Stimulated activated effector memory CD8-positive, alpha-beta T cell treated with anti-CD3 and anti-CD28 coated beads, Interleukin-12 subunit alpha, Interleukin-12 subunit beta, amount 100 ng/mL, for 72 hours (primary cell): ENCODE measurements around the gene FBXL17.

Experiments
- ATAC-seq: fragments of 150-1000 bp; cut with Tn5 transposase; 2 replicates; pipeline ENCODE4 v1.10.0; 2021
- DNase-seq, 2 donors: peaks; one replicate each; pipeline ENCODE4 v3.0.0; 2021 to 2022; ENCODE audit warnings: low spot score in 2 of 2
- H3K27ac Mint-ChIP-seq: one replicate; pipeline ENCODE4 v1.8.0; 2022; ENCODE audit warnings: mild to moderate bottlenecking, mixed read lengths
- H3K36me3 Mint-ChIP-seq: one replicate; pipeline ENCODE4 v1.8.0; 2022; ENCODE audit warnings: mild to moderate bottlenecking, mixed read lengths
- H3K4me1 Mint-ChIP-seq: one replicate; pipeline ENCODE4 v1.8.0; 2022; ENCODE audit warnings: mixed read lengths
- H3K4me3 Mint-ChIP-seq: one replicate; pipeline ENCODE4 v1.8.0; 2022; ENCODE audit warnings: mild to moderate bottlenecking, mixed read lengths
- H3K9me3 Mint-ChIP-seq: one replicate; pipeline ENCODE4 v1.8.0; 2022; ENCODE audit warnings: mixed read lengths

Gene FBXL17

GRCh38 chr5:108093186-108093585 lies 288.7 kb downstream of the FBXL17 start:
- no peak for DNase-seq

GRCh38 chr5:108090946-108091345 lies 291.0 kb downstream of the FBXL17 start:
- DNase-seq (no peak), ATAC-seq (no peak)
- H3K27ac Mint-ChIP-seq, result no peak overlapping the region
- no peaks in the 10 kb centered on the region for H3K36me3 Mint-ChIP-seq
- H3K9me3 Mint-ChIP-seq, result no peaks in the 10 kb centered on the region
- H3K4me1 Mint-ChIP-seq, result no peaks in the 10 kb centered on the region
- no peak overlapping the region for H3K4me3 Mint-ChIP-seq

More at GRCh38 chr5:108093186-108093585, 288.7 kb downstream of the FBXL17 start:
- H3K4me3 Mint-ChIP-seq, result no peak overlapping the region
- ATAC-seq, result no peak
- no peak overlapping the region for H3K27ac Mint-ChIP-seq
- no peaks in the 10 kb centered on the region for H3K9me3 Mint-ChIP-seq
- no peaks in the 10 kb centered on the region for H3K4me1 Mint-ChIP-seq
- no peaks in the 10 kb centered on the region for H3K36me3 Mint-ChIP-seq

- no peak for ATAC-seq
- no peak for DNase-seq
Observed at GRCh38 chr5:108084105-108084504, 297.8 kb downstream of the FBXL17 start.

DNA sequence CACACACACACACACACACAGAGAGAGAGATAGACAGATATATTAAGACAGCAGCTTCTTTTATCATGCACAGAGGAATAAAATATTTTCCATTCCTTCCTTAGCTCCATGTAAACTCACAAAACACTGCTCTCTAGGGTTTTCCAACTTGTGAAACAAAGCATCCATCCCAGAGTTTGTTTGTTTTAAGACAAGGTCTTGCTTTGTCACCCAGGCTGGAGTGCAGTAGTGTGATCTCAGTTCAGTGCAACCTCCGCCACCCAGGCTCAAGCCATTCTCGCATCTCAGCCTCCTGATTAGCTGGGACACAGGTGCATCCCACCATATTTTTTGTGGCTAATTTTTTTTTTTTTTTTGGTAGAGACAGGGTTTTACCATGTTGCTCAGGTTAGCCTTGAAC lies 298.7 kb downstream of the FBXL17 start:
- Mint-ChIP-seq H3K27ac (no peak overlapping the region), H3K36me3 (no peaks in the 10 kb centered on the region), H3K9me3 (no peaks in the 10 kb centered on the region), H3K4me3 (no peak overlapping the region), H3K4me1 (no peaks in the 10 kb centered on the region)
- DNase-seq, result no peak
- no peak for ATAC-seq

More at GRCh38 chr5:108084105-108084504, 297.8 kb downstream of the FBXL17 start:
- H3K4me3 Mint-ChIP-seq, result no peak overlapping the region
- H3K36me3 Mint-ChIP-seq, result no peaks in the 10 kb centered on the region
- H3K4me1 Mint-ChIP-seq, result no peaks in the 10 kb centered on the region
- no peak overlapping the region for H3K27ac Mint-ChIP-seq
- no peaks in the 10 kb centered on the region for H3K9me3 Mint-ChIP-seq

- no peaks in the 10 kb centered on the region for H3K9me3 Mint-ChIP-seq
- H3K36me3 Mint-ChIP-seq, result no peaks in the 10 kb centered on the region
- no peak overlapping the region for H3K4me3 Mint-ChIP-seq
- H3K4me1 Mint-ChIP-seq, result no peaks in the 10 kb centered on the region
- H3K27ac Mint-ChIP-seq, result no peak overlapping the region
- DNase-seq, result no peak
- ATAC-seq, result no peak
Observed at GRCh38 chr5:108081707-108082106, 300.2 kb downstream of the FBXL17 start.

DNA sequence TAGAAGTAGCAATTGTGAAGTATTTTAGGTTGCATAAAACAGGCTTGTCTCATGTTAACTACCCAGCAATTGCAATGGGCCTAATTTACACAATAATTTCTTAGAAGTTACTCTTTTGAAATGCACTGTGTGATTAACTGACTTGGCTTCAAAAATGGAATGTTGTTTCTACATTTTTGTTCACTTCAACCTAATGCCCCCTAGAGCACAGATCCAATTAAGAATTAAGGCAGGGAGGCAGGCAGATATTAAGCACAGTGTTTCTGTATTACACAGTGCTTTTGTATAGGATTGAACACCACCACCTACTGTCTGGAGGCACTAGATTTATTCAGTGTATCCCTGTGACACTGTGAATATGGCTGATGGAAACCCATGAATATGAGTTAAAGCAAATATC lies 302.1 kb downstream of the FBXL17 start:
- no peak overlapping the region for H3K27ac Mint-ChIP-seq
- DNase-seq (no peak), ATAC-seq (no peak)
- H3K4me3 Mint-ChIP-seq, result no peak overlapping the region
- no peaks in the 10 kb centered on the region for H3K36me3 Mint-ChIP-seq
- H3K4me1 Mint-ChIP-seq, result no peaks in the 10 kb centered on the region
- H3K9me3 Mint-ChIP-seq, result no peaks in the 10 kb centered on the region

DNA sequence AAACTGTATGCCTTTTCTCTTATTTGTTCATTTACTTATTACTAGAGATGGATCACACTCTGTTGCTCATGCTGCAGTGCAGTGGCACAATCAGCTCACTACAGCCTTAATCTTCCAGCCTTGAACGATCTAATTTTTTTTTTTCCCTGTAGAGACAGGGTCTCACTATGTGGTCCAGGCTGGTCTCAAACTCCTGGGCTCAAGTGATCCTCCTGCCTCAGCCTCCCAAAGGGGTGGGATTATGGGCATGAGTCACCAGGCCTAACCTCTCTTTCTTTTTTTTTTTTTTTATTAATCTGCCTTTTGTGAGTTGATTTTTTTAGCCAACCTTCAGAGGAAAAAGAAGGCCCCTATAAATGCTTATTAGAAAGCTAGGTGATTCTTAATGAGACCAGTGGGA lies 303.0 kb downstream of the FBXL17 start:
- Mint-ChIP-seq H3K4me1 (no peaks in the 10 kb centered on the region), H3K4me3 (no peak overlapping the region), H3K27ac (no peak overlapping the region), H3K9me3 (peaks cover 5% of the 10 kb centered on the region), H3K36me3 (no peaks in the 10 kb centered on the region)
- ATAC-seq (no peak), DNase-seq (no peak)

DNA sequence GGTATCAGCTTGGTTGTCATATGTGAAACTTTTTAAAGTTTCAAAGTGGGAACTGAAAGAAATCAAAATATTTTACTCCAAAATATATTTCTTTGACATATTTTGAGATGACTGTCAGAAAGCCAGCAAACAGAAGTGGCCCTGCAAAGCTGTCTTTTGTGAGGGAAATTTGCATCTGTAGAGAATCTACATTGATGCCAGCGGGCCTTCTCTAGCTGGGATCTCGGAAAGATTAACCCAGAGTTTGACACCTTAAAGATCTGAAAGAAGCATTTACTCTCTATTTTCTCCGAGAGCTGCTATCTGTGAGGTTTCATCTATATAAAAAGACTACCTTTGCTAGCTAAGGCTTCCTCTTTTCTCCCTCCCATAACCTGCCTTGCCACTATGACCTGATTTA lies 303.6 kb downstream of the FBXL17 start:
- Mint-ChIP-seq H3K4me1 (no peaks in the 10 kb centered on the region), H3K9me3 (peaks cover 8% of the 10 kb centered on the region), H3K4me3 (no peak overlapping the region), H3K27ac (no peak overlapping the region), H3K36me3 (no peaks in the 10 kb centered on the region)
- DNase-seq (no peak), ATAC-seq (no peak)

DNA sequence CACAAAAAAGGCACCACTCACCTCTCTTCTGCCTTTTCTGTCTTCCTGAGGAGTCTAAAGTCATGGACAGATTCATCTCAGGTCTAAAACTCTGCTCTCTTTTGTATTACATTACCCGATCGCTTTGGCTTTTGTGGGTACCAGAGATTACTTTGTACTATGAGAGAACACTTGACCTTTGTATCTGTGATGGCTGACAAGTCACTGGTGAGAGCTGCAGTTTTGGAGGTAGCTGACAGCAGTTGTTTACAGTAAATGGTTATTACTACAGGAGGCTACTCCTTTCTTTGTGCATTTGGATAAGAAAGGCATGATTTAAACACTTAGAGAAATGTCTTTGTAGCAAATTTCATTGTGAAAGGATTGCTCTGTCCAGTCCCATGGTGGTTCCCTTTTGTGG lies 307.3 kb downstream of the FBXL17 start:
- ATAC-seq (no peak), DNase-seq (no peak)
- Mint-ChIP-seq H3K4me1 (peaks cover 6% of the 10 kb centered on the region), H3K4me3 (no peak overlapping the region), H3K9me3 (peaks cover 8% of the 10 kb centered on the region), H3K36me3 (no peaks in the 10 kb centered on the region), H3K27ac (no peak overlapping the region)

DNA sequence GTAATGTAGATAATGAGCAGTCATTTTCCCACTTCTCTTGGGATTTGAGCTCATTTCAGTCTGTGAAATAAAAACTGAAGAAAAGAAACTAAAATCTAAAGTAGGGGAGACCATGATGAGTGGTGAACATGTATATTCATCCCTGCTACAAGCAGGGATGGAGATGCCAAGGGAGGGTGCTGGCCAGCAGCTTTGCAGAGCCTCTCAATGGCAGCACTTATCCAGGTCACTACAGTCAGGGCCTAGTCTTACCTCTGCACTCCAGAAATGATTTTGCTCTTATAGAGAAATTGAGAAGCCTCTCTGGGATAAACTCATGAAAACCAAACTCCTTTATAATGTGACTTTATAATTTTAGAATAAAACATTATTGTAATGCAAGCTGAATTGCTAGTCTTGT lies 317.6 kb downstream of the FBXL17 start:
- no peaks in the 10 kb centered on the region for H3K9me3 Mint-ChIP-seq
- no peak overlapping the region for H3K4me3 Mint-ChIP-seq
- H3K27ac Mint-ChIP-seq, result no peak overlapping the region
- no peak for ATAC-seq
- no peaks in the 10 kb centered on the region for H3K4me1 Mint-ChIP-seq
- no peak for DNase-seq
- H3K36me3 Mint-ChIP-seq, result no peaks in the 10 kb centered on the region

DNA sequence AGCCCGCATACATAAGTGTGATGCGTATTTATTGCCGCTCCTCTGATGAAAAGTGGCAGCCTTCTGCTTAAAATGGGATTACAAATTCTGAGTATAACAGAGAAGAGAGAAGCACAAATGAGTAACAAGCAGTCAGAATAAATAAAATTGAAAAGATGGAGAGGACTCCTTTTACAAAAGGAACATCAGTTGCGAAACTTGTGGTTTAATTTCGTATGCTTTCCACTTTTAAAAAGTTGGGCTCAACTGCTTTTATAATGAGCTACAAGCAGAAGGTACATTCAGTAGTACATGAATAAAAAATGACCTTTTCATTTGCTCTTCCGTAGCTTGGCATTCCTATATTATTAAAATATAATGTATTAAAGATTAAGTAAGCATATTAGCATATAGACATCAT lies 320.0 kb downstream of the FBXL17 start:
- Mint-ChIP-seq H3K27ac (no peak overlapping the region), H3K4me3 (no peak overlapping the region), H3K36me3 (no peaks in the 10 kb centered on the region), H3K9me3 (no peaks in the 10 kb centered on the region), H3K4me1 (no peaks in the 10 kb centered on the region)
- DNase-seq, result no peak
- no peak for ATAC-seq

GRCh38 chr5:108060340-108060739 lies 321.6 kb downstream of the FBXL17 start:
- DNase-seq (no peak), ATAC-seq (no peak)
- H3K4me3 Mint-ChIP-seq, result no peak overlapping the region
- H3K9me3 Mint-ChIP-seq, result no peaks in the 10 kb centered on the region
- no peak overlapping the region for H3K27ac Mint-ChIP-seq
- H3K36me3 Mint-ChIP-seq, result no peaks in the 10 kb centered on the region
- H3K4me1 Mint-ChIP-seq, result no peaks in the 10 kb centered on the region

GRCh38 chr5:108059334-108059733 lies 322.6 kb downstream of the FBXL17 start:
- Mint-ChIP-seq H3K4me1 (no peaks in the 10 kb centered on the region), H3K9me3 (peaks cover 3% of the 10 kb centered on the region), H3K4me3 (no peak overlapping the region), H3K36me3 (no peaks in the 10 kb centered on the region), H3K27ac (no peak overlapping the region)
- DNase-seq, result no peak
- ATAC-seq, result no peak

GRCh38 chr5:108054349-108054748 lies 327.5 kb downstream of the FBXL17 start:
- H3K4me3 Mint-ChIP-seq, result no peak overlapping the region
- DNase-seq (no peak), ATAC-seq (no peak)
- H3K27ac Mint-ChIP-seq, result no peak overlapping the region
- no peaks in the 10 kb centered on the region for H3K36me3 Mint-ChIP-seq
- H3K4me1 Mint-ChIP-seq, result no peaks in the 10 kb centered on the region
- H3K9me3 Mint-ChIP-seq, result peaks cover 18% of the 10 kb centered on the region

GRCh38 chr5:108046955-108047670 lies 334.8 kb downstream of the FBXL17 start:
- H3K4me3 Mint-ChIP-seq, result no peak overlapping the region
- H3K27ac Mint-ChIP-seq, result no peak overlapping the region
- H3K9me3 Mint-ChIP-seq, result peaks cover 17% of the 10 kb centered on the region
- ATAC-seq, result no peak
- no peaks in the 10 kb centered on the region for H3K4me1 Mint-ChIP-seq
- no peaks in the 10 kb centered on the region for H3K36me3 Mint-ChIP-seq
- no peak for DNase-seq

GRCh38 chr5:108036482-108036881 lies 345.4 kb downstream of the FBXL17 start:
- no peaks in the 10 kb centered on the region for H3K36me3 Mint-ChIP-seq
- no peaks in the 10 kb centered on the region for H3K9me3 Mint-ChIP-seq
- ATAC-seq, result no peak
- H3K27ac Mint-ChIP-seq, result no peak overlapping the region
- no peak overlapping the region for H3K4me3 Mint-ChIP-seq
- H3K4me1 Mint-ChIP-seq, result no peaks in the 10 kb centered on the region
- no peak for DNase-seq

DNA sequence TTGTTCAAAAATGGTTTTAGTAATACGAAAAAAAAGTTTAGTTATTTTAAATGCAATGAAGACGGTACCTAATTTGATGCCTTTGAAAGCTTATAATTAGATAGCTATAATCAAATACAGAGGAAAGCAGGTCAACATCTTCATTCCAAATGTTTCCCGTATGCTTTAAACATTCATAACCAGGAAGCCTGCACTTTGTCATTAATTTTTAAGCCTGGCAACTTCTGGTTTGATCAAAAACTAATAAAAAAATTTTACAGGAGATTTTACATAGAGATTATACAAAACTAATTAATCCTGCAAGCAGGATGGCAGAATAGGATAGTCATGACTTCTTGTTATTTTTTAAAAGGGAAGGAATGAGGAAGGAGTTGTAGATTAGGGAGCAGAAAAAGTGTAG lies 353.0 kb downstream of the FBXL17 start:
- no peak for ATAC-seq
- no peaks in the 10 kb centered on the region for H3K4me1 Mint-ChIP-seq
- H3K9me3 Mint-ChIP-seq, result no peaks in the 10 kb centered on the region
- H3K36me3 Mint-ChIP-seq, result no peaks in the 10 kb centered on the region
- H3K27ac Mint-ChIP-seq, result no peak overlapping the region
- no peak overlapping the region for H3K4me3 Mint-ChIP-seq
- DNase-seq, result no peak
